Kidney (tissue), 14 donors: ENCODE data around the gene NEK4. TPM values are rescaled to one million over a fixed set of nuclear protein-coding genes. Genes with fewer than 3 reads are reported as not detected.

Experiments
- DNase-seq, 5 donors: peaks; one replicate each; pipeline ENCODE4 v3.0.0-alpha.2; 2013 to 2020
- FAIRE-seq: peaks from 2 replicates; lab custom pipeline; 2012; peaks lifted over from hg19 to GRCh38; lab: Jason Lieb, UNC
- H3K27ac ChIP-seq, 2 donors: one replicate each; pipeline ENCODE4 v1.7.0; 2013; ENCODE audit warnings: low read depth in 2 of 2, low read length in 2 of 2, inconsistent platforms in 1 of 2
- H3K27me3 ChIP-seq: one replicate; pipeline ENCODE4 v1.7.1; 2013; ENCODE audit warnings: low read length, inconsistent platforms; ENCODE audit not compliant: control insufficient read depth, insufficient read depth
- H3K36me3 ChIP-seq, 3 donors: one replicate each; pipeline versions ENCODE4 v1.7.0 to v1.7.1; 2013; ENCODE audit warnings: low read length in 3 of 3, control low read depth in 1 of 3, inconsistent platforms in 1 of 3; ENCODE audit not compliant: insufficient read depth in 3 of 3, control insufficient read depth in 2 of 3
- H3K4me1 ChIP-seq, 3 donors: one replicate each; pipeline versions ENCODE4 v1.7.0 to v1.7.1; 2013; ENCODE audit warnings: low read length in 3 of 3, inconsistent platforms in 1 of 3, low read depth in 1 of 3; ENCODE audit not compliant: control insufficient read depth in 2 of 3, insufficient read depth in 2 of 3
- H3K4me3 ChIP-seq, 3 donors: one replicate each; pipeline versions ENCODE4 v1.7.0 to v1.8.1; 2013; ENCODE audit warnings: low read length in 3 of 3, control low read depth in 1 of 3, inconsistent platforms in 1 of 3
- H3K9ac ChIP-seq, 3 donors: one replicate each; pipeline versions ENCODE4 v1.7.0 to v1.7.1; 2013; ENCODE audit warnings: low read length in 3 of 3, control low read depth in 1 of 3, inconsistent platforms in 1 of 3
- H3K9me3 ChIP-seq, 3 donors: one replicate each; pipeline versions ENCODE4 v1.7.0 to v1.7.1; 2013; ENCODE audit warnings: low read length in 3 of 3, control low read depth in 1 of 3, inconsistent platforms in 1 of 3; ENCODE audit not compliant: control insufficient read depth in 2 of 3, insufficient read depth in 1 of 3
- intact Hi-C: fragments of 100-400 bp; cut with DNase I; formaldehyde crosslinking; loops from one replicate; pipeline ENCODE4 v1.11.1; 2022
- polyA plus RNA-seq: library from polyadenylated mRNA; stranded (reverse); fragments of 350-450 nt; fragmentation: Illumina TruSeq; extraction: RNeasy Lipid Tissue Mini Kit (QIAGEN cat#74804); gene quantifications from one replicate; pipeline ENCODE4 v1.2.3, GENCODE V29; 2014; ENCODE audit warnings: low read depth, low replicate concordance; ENCODE audit not compliant: insufficient read depth
- total RNA-seq: library from RNA; stranded (reverse); fragmentation: NEBNext Ultra II Directional; extraction: Animal tissue kit (Norgen Biotek cat#: 25700); gene quantifications from one replicate; pipeline ENCODE4 v1.2.1, GENCODE V29; 2021
- TF ChIP-seq, protein P1 (sequence below): IDR thresholded peaks from 3 replicates; pipeline ENCODE4 v1.5.1; 2012; ENCODE audit warnings: mild to moderate bottlenecking, moderate library complexity, borderline replicate concordance; ENCODE audit not compliant: insufficient read depth; ENCODE audit errors: extremely low read depth
- donor health status: control.
- donor health status: control.
- donor health status: control.
- donor health status: control.
- donor health status: control.
- donor health status: DM: yes; HTN: yes; CAD: no.
- donor health status: Normal renal cell carcinoma (clear cell type).

Gene NEK4
- total and polyA plus RNA-seq, 2 donors from 2014 or later, result 5.5 to 27.9 TPM

GRCh38 chr3:52791928-52792327, 21.2 kb upstream of the NEK4 start:
- H3K9ac ChIP-seq, result no peak overlapping the region
- H3K27ac ChIP-seq, result no peak overlapping the region
- H3K9me3 ChIP-seq, result no peaks in the 10 kb centered on the region
- no peak overlapping the region for H3K4me3 ChIP-seq
- H3K4me1 ChIP-seq, result no peaks in the 10 kb centered on the region
- DNase-seq (no peak), FAIRE-seq (no peak)
- H3K36me3 ChIP-seq, result no peaks in the 10 kb centered on the region
- TF ChIP-seq, protein P1, sequence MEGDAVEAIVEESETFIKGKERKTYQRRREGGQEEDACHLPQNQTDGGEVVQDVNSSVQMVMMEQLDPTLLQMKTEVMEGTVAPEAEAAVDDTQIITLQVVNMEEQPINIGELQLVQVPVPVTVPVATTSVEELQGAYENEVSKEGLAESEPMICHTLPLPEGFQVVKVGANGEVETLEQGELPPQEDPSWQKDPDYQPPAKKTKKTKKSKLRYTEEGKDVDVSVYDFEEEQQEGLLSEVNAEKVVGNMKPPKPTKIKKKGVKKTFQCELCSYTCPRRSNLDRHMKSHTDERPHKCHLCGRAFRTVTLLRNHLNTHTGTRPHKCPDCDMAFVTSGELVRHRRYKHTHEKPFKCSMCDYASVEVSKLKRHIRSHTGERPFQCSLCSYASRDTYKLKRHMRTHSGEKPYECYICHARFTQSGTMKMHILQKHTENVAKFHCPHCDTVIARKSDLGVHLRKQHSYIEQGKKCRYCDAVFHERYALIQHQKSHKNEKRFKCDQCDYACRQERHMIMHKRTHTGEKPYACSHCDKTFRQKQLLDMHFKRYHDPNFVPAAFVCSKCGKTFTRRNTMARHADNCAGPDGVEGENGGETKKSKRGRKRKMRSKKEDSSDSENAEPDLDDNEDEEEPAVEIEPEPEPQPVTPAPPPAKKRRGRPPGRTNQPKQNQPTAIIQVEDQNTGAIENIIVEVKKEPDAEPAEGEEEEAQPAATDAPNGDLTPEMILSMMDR, result no peak
- no peaks in the 10 kb centered on the region for H3K27me3 ChIP-seq
- intact Hi-C loops, result no loop called here

DNA sequence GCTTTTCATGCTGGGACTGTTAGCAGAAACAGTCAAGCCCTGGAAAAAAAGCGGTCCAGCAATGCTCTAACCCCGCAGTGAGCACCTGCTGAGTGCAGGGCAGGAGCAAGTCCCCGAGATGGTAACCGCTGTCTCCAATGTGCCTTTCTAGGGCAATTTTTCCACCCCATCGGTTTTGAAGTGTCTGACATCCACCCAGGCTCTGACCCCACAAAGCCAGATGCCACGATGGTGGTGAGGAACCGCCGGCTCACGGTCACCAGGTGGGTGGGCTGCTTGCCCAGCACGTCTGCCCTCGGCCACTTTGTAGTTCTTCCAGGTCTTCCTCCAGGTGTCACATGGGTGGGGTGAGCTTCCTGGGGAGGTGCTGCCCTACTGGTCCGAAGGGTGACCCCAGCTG, 20.6 kb upstream of the NEK4 start:
- DNase-seq, result no peak
- Histone ChIP-seq H3K36me3 (no peaks in the 10 kb centered on the region), H3K27ac (no peak overlapping the region), H3K9ac (no peak overlapping the region), H3K27me3 (no peaks in the 10 kb centered on the region), H3K4me3 (no peak overlapping the region), H3K9me3 (no peaks in the 10 kb centered on the region), H3K4me1 (no peaks in the 10 kb centered on the region)
- intact Hi-C loops, result no loop called here
- FAIRE-seq, result no peak
- TF ChIP-seq, protein P1, result no peak

- H3K36me3 ChIP-seq, result no peaks in the 10 kb centered on the region
- no peak overlapping the region for H3K4me3 ChIP-seq
- intact Hi-C loops, result no loop called here
- H3K27ac ChIP-seq, result no peak overlapping the region
- no peaks in the 10 kb centered on the region for H3K9me3 ChIP-seq
- H3K9ac ChIP-seq, result no peak overlapping the region
- H3K4me1 ChIP-seq, result no peaks in the 10 kb centered on the region
- TF ChIP-seq, protein P1, result no peak
- no peaks in the 10 kb centered on the region for H3K27me3 ChIP-seq
- DNase-seq, result no peak
- no peak for FAIRE-seq
These were observed 20.0 kb upstream of the NEK4 start for GRCh38 chr3:52790741-52791140.

DNA sequence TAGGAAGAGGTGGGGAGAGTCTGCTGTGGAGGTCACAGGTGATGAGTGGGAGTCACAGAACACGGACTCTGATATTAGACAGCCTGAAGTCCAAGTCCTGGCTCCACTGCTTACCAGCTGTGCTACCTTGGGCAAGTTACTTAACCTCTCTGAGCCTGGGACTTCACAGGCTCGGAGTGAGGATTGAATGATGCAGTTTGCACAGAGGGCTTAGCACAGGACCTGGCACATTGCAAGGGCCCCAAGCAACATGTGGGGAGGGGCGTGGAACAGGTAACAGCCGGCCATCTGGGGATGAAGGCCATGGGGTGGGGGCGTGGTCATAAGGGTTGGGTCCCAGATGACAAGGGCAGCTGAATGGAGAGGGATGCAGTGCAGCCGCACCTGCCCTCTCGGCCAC, 19.6 kb upstream of the NEK4 start:
- FAIRE-seq, result no peak
- TF ChIP-seq, protein P1, result no peak
- peak in 1 of 5 donors; percentile 26 for DNase-seq
- Histone ChIP-seq H3K4me1 (no peaks in the 10 kb centered on the region), H3K27ac (no peak overlapping the region), H3K9me3 (no peaks in the 10 kb centered on the region), H3K4me3 (no peak overlapping the region), H3K36me3 (no peaks in the 10 kb centered on the region), H3K27me3 (no peaks in the 10 kb centered on the region), H3K9ac (no peak overlapping the region)
- intact Hi-C loops, result no loop called here
